HEK293T (cell line): ENCODE data around the gene BCAR3.

Source experiments
- CTBP1 ChIP-seq: fragments of 450-650 bp; IDR thresholded peaks from 2 replicates; pipeline ENCODE4 v1.6.1; 2016; ENCODE audit warnings: borderline replicate concordance
- ELF4 ChIP-seq: fragments of 450-650 bp; IDR thresholded peaks from 2 replicates; pipeline ENCODE4 v1.6.1; 2017; ENCODE audit warnings: antibody characterized with exemption
- FOXA1 ChIP-seq: fragments of 450-650 bp; IDR thresholded peaks from 2 replicates; pipeline ENCODE4 v1.6.1; 2016; ENCODE audit warnings: mild to moderate bottlenecking
- NFRKB ChIP-seq: fragments of 450-650 bp; IDR thresholded peaks from 2 replicates; pipeline ENCODE4 v1.6.1; 2016; ENCODE audit warnings: mild to moderate bottlenecking, moderate library complexity
- ZNF384 ChIP-seq: fragments of 450-650 bp; IDR thresholded peaks from 2 replicates; pipeline ENCODE4 v1.6.1; 2016

GRCh38 chr1:93541045-93541444 is 140.6 kb downstream of the BCAR3 start:
- TF ChIP-seq CTBP1 (no peak), FOXA1 (no peak), NFRKB (no peak), ELF4 (no peak), ZNF384 (no peak)
